ENCODE results near the gene CTAG1B.
"Not testable (repeated sequence)": the region's sequence is repeated elsewhere in the genome, so short reads cannot be mapped to it uniquely, and the experiment has no call there.

CTAG1B gene

GRCh38 chrX:154582994-154583393 lies 36.1 kb downstream of the CTAG1B start:
- DNase-seq: not testable (repeated sequence)

- not testable (repeated sequence) for DNase-seq
Measured at GRCh38 chrX:154575076-154575475, 44.0 kb downstream of the CTAG1B start.

DNA sequence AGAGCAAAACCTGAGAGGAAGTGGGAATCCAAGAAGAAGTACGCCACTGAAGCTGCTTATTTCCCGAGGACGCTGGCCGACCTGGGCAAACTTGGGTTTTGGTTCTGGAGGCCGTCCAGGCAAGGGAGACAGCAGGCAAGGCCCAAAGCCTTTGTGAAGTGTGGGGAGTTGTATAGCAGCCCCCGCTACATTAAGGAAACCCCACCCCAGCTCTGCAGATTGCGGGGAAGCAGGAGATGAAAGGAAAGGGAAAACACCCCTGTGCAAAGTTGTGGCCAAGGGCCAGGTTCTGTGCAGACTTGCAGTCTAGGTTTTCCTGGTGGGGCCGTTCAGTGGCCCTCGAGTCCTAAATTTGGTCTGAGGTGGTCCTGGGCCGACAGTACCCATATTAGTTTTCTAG lies 46.0 kb downstream of the CTAG1B start:
- not testable (repeated sequence) for DNase-seq

- not testable (repeated sequence) for DNase-seq
Measured at GRCh38 chrX:154570361-154570760, 48.7 kb downstream of the CTAG1B start.

Measured in T1000 (cell line).